Panc1 (cell line): ENCODE data around the gene HTRA3.

Experiments used
- CTCF ChIP-seq: fragments of 450-650 bp; IDR thresholded peaks from 2 replicates; pipeline ENCODE4 v1.5.1; 2017; ENCODE audit warnings: mild to moderate bottlenecking
- POLR2AphosphoS5 ChIP-seq: IDR thresholded peaks from 2 replicates; pipeline ENCODE4 v1.6.1; 2012; ENCODE audit warnings: mild to moderate bottlenecking, low read depth, low read length, moderate library complexity
- REST ChIP-seq, 2 experiments: IDR thresholded peaks; 2 replicates each; pipeline ENCODE4 v1.6.1; 2011 to 2012; ENCODE audit warnings: low read depth in 2 of 2, control low read depth in 1 of 2, low read length in 1 of 2, mild to moderate bottlenecking in 1 of 2, moderate library complexity in 1 of 2; ENCODE audit not compliant: insufficient read depth in 1 of 2
- SIN3A ChIP-seq: IDR thresholded peaks from 2 replicates; pipeline ENCODE4 v1.6.1; 2012; ENCODE audit warnings: low read depth, mild to moderate bottlenecking, low read length, moderate library complexity, borderline replicate concordance; ENCODE audit not compliant: insufficient read depth
- TCF7L2 ChIP-seq: IDR thresholded peaks from 2 replicates; pipeline ENCODE4 v1.6.1; 2011; ENCODE audit warnings: mild to moderate bottlenecking, low read depth, low read length, inconsistent platforms

- TF ChIP-seq POLR2AphosphoS5 (no peak), CTCF (no peak), TCF7L2 (no peak), REST (IDR thresholded peaks at IDR 0.05; ENCODE audit: insufficient read depth in 1 of 2, low read depth in 2 of 2, low read length in 1 of 2) (no peak), SIN3A (no peak)
These were observed 38.2 kb downstream of the HTRA3 start for GRCh38 chr4:8307714-8308113.
